ENCODE measurements around the gene NACC1. TPM values are rescaled to one million over a fixed set of nuclear protein-coding genes. Genes with fewer than 3 reads are reported as not detected.

NACC1 gene
- total and polyA plus RNA-seq, 2 donors (not counting 3 experiments of a cell fraction or from before 2014, with no cell fraction given): 97.6 to 120 TPM

DNA sequence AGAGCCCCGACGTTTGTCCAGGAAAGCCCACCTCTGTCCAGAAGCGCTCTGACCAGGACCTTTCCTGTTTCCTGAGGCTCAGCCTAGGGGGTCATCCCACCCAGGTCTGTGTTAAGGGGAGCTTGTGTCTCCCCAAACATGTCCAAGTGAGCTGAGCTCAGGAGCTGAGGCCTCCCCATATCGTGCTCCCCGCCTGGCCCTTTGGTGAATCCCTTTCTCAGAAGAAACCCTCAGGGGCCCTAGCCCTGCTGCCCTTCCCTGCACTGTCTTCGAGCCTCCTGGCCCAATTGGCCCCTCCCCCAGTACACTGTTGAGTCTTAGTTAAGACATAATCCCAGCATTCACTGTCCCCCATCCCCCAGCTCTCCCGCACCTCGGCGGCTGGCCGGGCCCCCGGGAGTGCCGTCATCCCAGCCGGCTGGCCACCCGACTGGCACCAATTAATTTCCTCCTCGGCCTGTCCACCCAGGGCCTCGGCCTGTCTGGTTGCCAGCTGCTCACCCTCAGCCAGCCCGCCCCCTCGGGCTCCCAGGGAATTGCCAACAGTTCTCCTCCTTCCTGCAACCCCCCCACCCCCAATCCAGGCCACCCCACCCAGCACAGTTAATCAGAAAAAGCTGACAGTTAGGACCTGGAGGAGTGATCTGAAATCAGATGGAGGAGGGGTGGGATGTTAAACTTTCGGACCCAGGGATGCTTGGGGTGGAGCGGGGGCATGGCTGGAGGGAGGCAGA, 45.7 kb downstream of the NACC1 start:
- ChIA-PET POLR2A (interaction anchor here (2.8 to 3.3 kb wide), 2 partner anchors 8 to 11 kb away, joined by 21 to 25 read pairs; no protein-coding TSS in a partner anchor), CTCF (interaction anchor here (1.0 to 2.8 kb wide), 15 partner anchors 8 to 186 kb away, joined by 3 to 24 read pairs (median 4); partner anchors contain the start of genes IER2 and STX10)
- DNase-seq (ENCODE audit: low read depth, low spot score) (peak; percentile 67), FAIRE-seq (peak; percentile 59)
- H3K36me3 ChIP-seq (ENCODE audit: control insufficient read depth in 2 of 2, extremely low read depth in 1 of 2, insufficient read depth in 2 of 2, low read length in 2 of 2): no peaks in the 10 kb centered on the region
- H3K27me3 ChIP-seq (ENCODE audit: control insufficient read depth in 2 of 2, insufficient read depth in 2 of 2, low read length in 2 of 2): no peaks in the 10 kb centered on the region
- dilution Hi-C loops (cut with MboI; ENCODE audit: extremely low pct_ligation_motif_present, low sequenced_read_pairs): no loop called here
- no peaks in the 10 kb centered on the region for H4K20me1 ChIP-seq (replicated peaks; ENCODE audit: control insufficient read depth, extremely low read depth, insufficient read depth, low read length)
- H3K27ac ChIP-seq (ENCODE audit: insufficient read depth, low read depth, low read length): peak overlapping the region; percentile 99
- H3K79me2 ChIP-seq (ENCODE audit: control insufficient read depth, insufficient read depth, low read length): no peaks in the 10 kb centered on the region
- H2AFZ ChIP-seq (ENCODE audit: low read depth, low read length): no peak overlapping the region
- BruUV-seq (replicated peaks): no TSS peak
- H3K9me3 ChIP-seq (replicated peaks; ENCODE audit: control insufficient read depth, insufficient read depth, low read length): no peaks in the 10 kb centered on the region
- H3K4me1 ChIP-seq (ENCODE audit: control insufficient read depth, extremely low read depth, insufficient read depth, low read length): peaks cover 46% of the 10 kb centered on the region
- H3K4me2 ChIP-seq (ENCODE audit: insufficient read depth, low read length): peak overlapping the region; percentile 51
- H3K4me3 ChIP-seq (replicated peaks in 1 of 3; ENCODE audit: insufficient read depth in 1 of 3, low read depth in 1 of 3, low read length in 3 of 3): no peak overlapping the region
- no peak for TF ChIP-seq POLR2A (IDR thresholded peaks at IDR 0.05; ENCODE audit: low read depth, low read length)
- no peak for TF ChIP-seq JUN (IDR thresholded peaks at IDR 0.05; ENCODE audit: borderline replicate concordance, insufficient read depth, insufficient read length, low read depth)
- TF ChIP-seq FOS (IDR thresholded peaks at IDR 0.05; ENCODE audit: borderline replicate concordance, insufficient read depth, low read length): no peak
- no peak for TF ChIP-seq MYC (IDR thresholded peaks at IDR 0.05; ENCODE audit: low read depth, low read length)
- no peak for TF ChIP-seq POLR2AphosphoS5 (IDR thresholded peaks at IDR 0.05; ENCODE audit: insufficient read depth, low read depth, low read length)
- TF ChIP-seq, protein P1, sequence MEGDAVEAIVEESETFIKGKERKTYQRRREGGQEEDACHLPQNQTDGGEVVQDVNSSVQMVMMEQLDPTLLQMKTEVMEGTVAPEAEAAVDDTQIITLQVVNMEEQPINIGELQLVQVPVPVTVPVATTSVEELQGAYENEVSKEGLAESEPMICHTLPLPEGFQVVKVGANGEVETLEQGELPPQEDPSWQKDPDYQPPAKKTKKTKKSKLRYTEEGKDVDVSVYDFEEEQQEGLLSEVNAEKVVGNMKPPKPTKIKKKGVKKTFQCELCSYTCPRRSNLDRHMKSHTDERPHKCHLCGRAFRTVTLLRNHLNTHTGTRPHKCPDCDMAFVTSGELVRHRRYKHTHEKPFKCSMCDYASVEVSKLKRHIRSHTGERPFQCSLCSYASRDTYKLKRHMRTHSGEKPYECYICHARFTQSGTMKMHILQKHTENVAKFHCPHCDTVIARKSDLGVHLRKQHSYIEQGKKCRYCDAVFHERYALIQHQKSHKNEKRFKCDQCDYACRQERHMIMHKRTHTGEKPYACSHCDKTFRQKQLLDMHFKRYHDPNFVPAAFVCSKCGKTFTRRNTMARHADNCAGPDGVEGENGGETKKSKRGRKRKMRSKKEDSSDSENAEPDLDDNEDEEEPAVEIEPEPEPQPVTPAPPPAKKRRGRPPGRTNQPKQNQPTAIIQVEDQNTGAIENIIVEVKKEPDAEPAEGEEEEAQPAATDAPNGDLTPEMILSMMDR (IDR thresholded peaks at IDR 0.05; ENCODE audit: extremely low read depth in 1 of 2, insufficient read depth in 1 of 2, low read depth in 1 of 2, low read length in 2 of 2): no peak
- TF ChIP-seq, protein P2, sequence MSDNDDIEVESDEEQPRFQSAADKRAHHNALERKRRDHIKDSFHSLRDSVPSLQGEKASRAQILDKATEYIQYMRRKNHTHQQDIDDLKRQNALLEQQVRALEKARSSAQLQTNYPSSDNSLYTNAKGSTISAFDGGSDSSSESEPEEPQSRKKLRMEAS (IDR thresholded peaks at IDR 0.05; ENCODE audit: insufficient read depth, insufficient read length): no peak
- no peak for TF ChIP-seq GATA2 (IDR thresholded peaks at IDR 0.05; ENCODE audit: insufficient read depth, insufficient read length, low read depth, low read length)
- H3K9ac ChIP-seq (replicated peaks; ENCODE audit: extremely low read depth, insufficient read depth, low read length): peak overlapping the region; percentile 84
- no peaks in the 10 kb centered on the region for H3K9me1 ChIP-seq (replicated peaks; ENCODE audit: control insufficient read depth, extremely low read depth, insufficient read depth, low read length)
- intact Hi-C loops (cut with micrococcal nuclease): loop anchor here (1.0 kb wide), 2 partner anchors 8 to 11 kb away; no protein-coding TSS in a partner anchor
